WTC11 (cell line): ENCODE data around the gene HMGCL. TPM values are rescaled to one million over a fixed set of nuclear protein-coding genes. Genes with fewer than 3 reads are reported as not detected.

Experiments
- ATAC-seq: fragments of 200-7000 bp; cut with Tn5 transposase; 2 replicates; pipeline ENCODE4 v1.10.0; 2021; ENCODE audit warnings: mild to moderate bottlenecking, moderate library complexity
- CTCF ChIA-PET: fragments of 300-600 bp; sonication (Branson Sonifier 250); formaldehyde crosslinking; loops from one replicate; lab custom pipeline; 2021; ENCODE audit warnings: antibody characterized with exemption; lab: Charles Lee
- POLR2A ChIA-PET: fragments of 350-600 bp; sonication (Branson Sonifier 250); formaldehyde crosslinking; loops from one replicate; lab custom pipeline; 2021; ENCODE audit warnings: antibody characterized with exemption; lab: Charles Lee
- DNase-seq: peaks from one replicate; pipeline ENCODE4 v3.0.0; 2021; ENCODE audit warnings: low spot score
- H3K27ac Mint-ChIP-seq: 2 replicates; pipeline ENCODE4 v1.8.0; 2021; ENCODE audit warnings: mixed read lengths
- H3K27me3 Mint-ChIP-seq: 2 replicates; pipeline ENCODE4 v1.8.0; 2021; ENCODE audit warnings: low read depth, mild to moderate bottlenecking, moderate library complexity, mixed read lengths
- H3K36me3 Mint-ChIP-seq: 2 replicates; pipeline ENCODE4 v1.8.0; 2021; ENCODE audit warnings: mixed read lengths
- H3K4me1 Mint-ChIP-seq: 2 replicates; pipeline ENCODE4 v1.8.0; 2022; ENCODE audit warnings: mixed read lengths
- H3K4me3 Mint-ChIP-seq: 2 replicates; pipeline ENCODE4 v1.8.0; 2021; ENCODE audit warnings: mild to moderate bottlenecking, moderate library complexity, mixed read lengths
- H3K9me3 Mint-ChIP-seq: 2 replicates; pipeline ENCODE4 v1.8.0; 2021; ENCODE audit warnings: mixed read lengths
- CDX4 ChIP-seq: fragments of 250-450 bp; sonication (Bioruptor Pico); IDR thresholded peaks from 2 replicates; pipeline ENCODE4 v1.9.0; 2021; ENCODE audit warnings: moderate library complexity, mild to moderate bottlenecking, inconsistent platforms, borderline replicate concordance
- CREB1 ChIP-seq: sonication (generic); formaldehyde crosslinking; IDR thresholded peaks from 2 replicates; pipeline ENCODE4 v1.8.0; 2023; ENCODE audit warnings: mild to moderate bottlenecking, missing genetic modification reagents
- ETV6 ChIP-seq: sonication (generic); formaldehyde crosslinking; IDR thresholded peaks from 2 replicates; pipeline ENCODE4 v1.8.1; 2022; ENCODE audit warnings: mild to moderate bottlenecking, missing genetic modification reagents
- FOXK1 ChIP-seq: sonication (generic); formaldehyde crosslinking; IDR thresholded peaks from 2 replicates; pipeline ENCODE4 v1.8.0; 2022; ENCODE audit warnings: mild to moderate bottlenecking, moderate library complexity, missing genetic modification reagents
- GTF2I ChIP-seq: fragments of 250-450 bp; sonication (Bioruptor Pico); conservative IDR thresholded peaks from 2 replicates; pipeline ENCODE4 v1.4.0; 2021; ENCODE audit warnings: mild to moderate bottlenecking
- HMGXB4 ChIP-seq: sonication (generic); formaldehyde crosslinking; IDR thresholded peaks from 2 replicates; pipeline ENCODE4 v1.8.1; 2023; ENCODE audit warnings: mild to moderate bottlenecking, moderate library complexity, missing genetic modification reagents
- IRF1 ChIP-seq: sonication (generic); formaldehyde crosslinking; IDR thresholded peaks from 2 replicates; pipeline ENCODE4 v1.8.0; 2023; ENCODE audit warnings: missing genetic modification reagents
- JUN ChIP-seq: sonication (generic); formaldehyde crosslinking; IDR thresholded peaks from 2 replicates; pipeline ENCODE4 v1.8.0; 2023; ENCODE audit warnings: mild to moderate bottlenecking, missing genetic modification reagents
- MAX ChIP-seq: sonication (generic); formaldehyde crosslinking; IDR thresholded peaks from 2 replicates; pipeline ENCODE4 v1.8.0; 2022; ENCODE audit warnings: mild to moderate bottlenecking, missing genetic modification reagents
- OVOL2 ChIP-seq: fragments of 250-450 bp; sonication (Bioruptor Pico); IDR thresholded peaks from 2 replicates; pipeline ENCODE4 v1.9.0; 2021; ENCODE audit warnings: mild to moderate bottlenecking, borderline replicate concordance
- RELA ChIP-seq: sonication (generic); formaldehyde crosslinking; IDR thresholded peaks from 2 replicates; pipeline ENCODE4 v1.8.1; 2022; ENCODE audit warnings: missing genetic modification reagents, mild to moderate bottlenecking, borderline replicate concordance
- SOX15 ChIP-seq: fragments of 250-450 bp; sonication (Bioruptor Pico); IDR thresholded peaks from 2 replicates; pipeline ENCODE4 v1.9.0; 2021; ENCODE audit warnings: mild to moderate bottlenecking
- SP1 ChIP-seq: sonication (generic); formaldehyde crosslinking; conservative IDR thresholded peaks from 2 replicates; pipeline ENCODE4 v1.8.1; 2022; ENCODE audit warnings: missing genetic modification reagents
- USF1 ChIP-seq: sonication (generic); formaldehyde crosslinking; IDR thresholded peaks from 2 replicates; pipeline ENCODE4 v1.8.0; 2022; ENCODE audit warnings: mild to moderate bottlenecking, missing genetic modification reagents
- USF2 ChIP-seq: sonication (generic); formaldehyde crosslinking; IDR thresholded peaks from 2 replicates; pipeline ENCODE4 v1.8.1; 2023; ENCODE audit warnings: mild to moderate bottlenecking, missing genetic modification reagents, moderate library complexity
- ZNF121 ChIP-seq: sonication (generic); formaldehyde crosslinking; IDR thresholded peaks from 2 replicates; pipeline ENCODE4 v1.8.0; 2023; ENCODE audit warnings: missing genetic modification reagents
- ZNF396 ChIP-seq: fragments of 250-450 bp; sonication (Bioruptor Pico); IDR thresholded peaks from 2 replicates; pipeline ENCODE4 v1.8.0; 2021; ENCODE audit warnings: mild to moderate bottlenecking, moderate library complexity, borderline replicate concordance
- ZNF425 ChIP-seq: fragments of 250-450 bp; sonication (Bioruptor Pico); conservative IDR thresholded peaks from 2 replicates; pipeline ENCODE4 v1.9.0; 2021; ENCODE audit warnings: mild to moderate bottlenecking
- total RNA-seq: library from RNA; stranded (reverse); gene quantifications from 3 replicates; pipeline ENCODE4 v1.2.3, GENCODE V29; 2021

HMGCL gene
- total RNA-seq, 1 experiment from 2014 or later, result 22.7 TPM

- TF ChIP-seq CDX4 (CRISPR knock-in tag) (no peak), SOX15 (CRISPR knock-in tag) (no peak), GTF2I (no peak), ZNF121 (CRISPR knock-in tag) (no peak)
- TF ChIP-seq, all 79 proteins: peak for 13
These were observed 24.6 kb downstream of the HMGCL start, which contains the start of gene GALE (continued) for GRCh38 chr1:23800400-23801337.

- ATAC-seq, result peak; percentile 42
- DNase-seq, result peak; percentile 57
- ChIA-PET POLR2A (interaction anchor here (0.7 to 1.6 kb wide), 4 partner anchors 21 to 48 kb away, joined by 3 to 5 read pairs (median 3); partner anchors contain the start of genes HMGCL and PITHD1), CTCF (interaction anchor here (0.6 to 7.8 kb wide), 7 partner anchors 9 to 117 kb away, joined by 3 to 109 read pairs (median 22); partner anchors contain the start of genes LYPLA2 and PITHD1)
- Mint-ChIP-seq H3K27me3 (peaks cover 17% of the 10 kb centered on the region), H3K4me3 (peak overlapping the region; percentile 96), H3K4me1 (peaks cover 14% of the 10 kb centered on the region), H3K27ac (peak overlapping the region; percentile 94), H3K9me3 (no peaks in the 10 kb centered on the region), H3K36me3 (peaks cover 13% of the 10 kb centered on the region)
- TF ChIP-seq JUN, result no peak
- no peak for TF ChIP-seq RELA (CRISPR knock-in tag)
- no peak for TF ChIP-seq OVOL2 (CRISPR knock-in tag)
- TF ChIP-seq ZNF396, result no peak
- 0 out of 2 replicates have a peak, but pooled peaks have one; percentile 16 for TF ChIP-seq IRF1 (CRISPR knock-in tag)
- TF ChIP-seq ZNF425, result no peak
- 0 out of 2 replicates have a peak, but pooled peaks have one; percentile 67 for TF ChIP-seq GTF2I
- TF ChIP-seq USF2, result peak; percentile 84
- TF ChIP-seq USF1 (CRISPR knock-in tag), result peak; percentile 81; the same call in 1 of the 2 replicates
- peak; percentile 62 for TF ChIP-seq ETV6 (CRISPR knock-in tag)
- 0 out of 2 replicates have a peak, but pooled peaks have one; percentile 34 for TF ChIP-seq FOXK1 (CRISPR knock-in tag)
- TF ChIP-seq SP1 (CRISPR knock-in tag), result peak; percentile 51; the same call in 1 of the 2 replicates
- 0 out of 2 replicates have a peak, but pooled peaks have one; percentile 4 for TF ChIP-seq HMGXB4 (CRISPR knock-in tag)
- TF ChIP-seq CREB1 (CRISPR knock-in tag), result peak; percentile 73; the same call in 1 of the 2 replicates
- TF ChIP-seq MAX (CRISPR knock-in tag), result peak; percentile 57; the same call in 1 of the 2 replicates
These were observed 25.4 kb downstream of the HMGCL start for GRCh38 chr1:23799570-23800399.
